Natural killer cell treated with Interleukin-12 subunit alpha and Interleukin-12 subunit beta and Interleukin-15 and Interleukin-18, amount 100 ng/mL, for 72 hours (primary cell): ENCODE measurements around the gene AP1S1. TPM values are rescaled to one million over a fixed set of nuclear protein-coding genes. Genes with fewer than 3 reads are reported as not detected.

Experiments used
- ATAC-seq, 2 donors: fragments of 150-1000 bp; cut with Tn5 transposase in 1 of 2; sonication (Bioruptor Pico), chemical (Tn5 transposase) in 1 of 2; 2 replicates each; pipeline ENCODE4 v1.10.0; 2021
- DNase-seq: peaks from one replicate; pipeline ENCODE4 v3.0.0; 2022; ENCODE audit warnings: low spot score
- H3K27ac Mint-ChIP-seq, 2 donors: 1 replicate in 1 of 2; 2 replicates in 1 of 2; pipeline ENCODE4 v1.8.0; 2022; ENCODE audit warnings: mixed read lengths in 2 of 2, mild to moderate bottlenecking in 1 of 2, moderate library complexity in 1 of 2
- H3K27me3 Mint-ChIP-seq, 2 donors: 1 replicate in 1 of 2; 2 replicates in 1 of 2; pipeline ENCODE4 v1.8.0; 2022; ENCODE audit warnings: mixed read lengths in 2 of 2
- H3K36me3 Mint-ChIP-seq: one replicate; pipeline ENCODE4 v1.8.0; 2022; ENCODE audit warnings: mixed read lengths
- H3K4me1 Mint-ChIP-seq, 2 donors: 1 replicate in 1 of 2; 2 replicates in 1 of 2; pipeline ENCODE4 v1.8.0; 2022; ENCODE audit warnings: low read depth in 2 of 2, mixed read lengths in 2 of 2, mild to moderate bottlenecking in 1 of 2
- H3K4me3 Mint-ChIP-seq: one replicate; pipeline ENCODE4 v1.8.0; 2022; ENCODE audit warnings: mixed read lengths
- H3K9me3 Mint-ChIP-seq: 2 replicates; pipeline ENCODE4 v1.8.0; 2022; ENCODE audit warnings: mixed read lengths
- total RNA-seq, 2 donors: library from RNA; stranded (reverse); gene quantifications; one replicate each; pipeline ENCODE4 v1.2.3, GENCODE V29; 2022

AP1S1 gene
- total RNA-seq, 2 donors from 2014 or later: 30.9 to 39.4 TPM

DNA sequence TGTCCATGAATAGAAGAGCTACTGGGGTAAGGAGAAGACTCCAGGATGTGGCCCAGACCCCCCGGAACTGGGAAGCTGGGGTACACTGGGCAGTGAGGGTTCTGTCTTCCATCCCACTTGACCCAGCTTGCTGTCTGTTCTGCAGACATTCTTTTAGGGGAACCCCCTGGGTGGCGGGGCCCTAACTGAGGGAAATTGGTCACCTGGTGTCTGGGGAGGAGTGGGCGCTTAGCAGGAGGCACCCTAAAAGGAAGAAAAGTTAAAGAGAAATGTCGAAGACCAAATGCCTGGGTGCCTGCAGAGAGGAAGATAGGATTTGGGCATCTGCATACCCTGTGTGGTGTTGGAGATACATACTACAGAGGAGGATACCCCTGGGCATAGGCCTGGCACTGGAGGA lies 1.0 kb downstream of the AP1S1 start:
- DNase-seq (no peak), ATAC-seq (no peak)
- Mint-ChIP-seq H3K4me1 (peaks cover 9 to 14% of the 10 kb centered on the region in 2 donors), H3K4me3 (peak overlapping the region; percentile 74), H3K36me3 (no peaks in the 10 kb centered on the region), H3K27ac (no peak overlapping the region), H3K9me3 (no peaks in the 10 kb centered on the region), H3K27me3 (peaks cover 0 to 4% of the 10 kb centered on the region in 2 donors)

- H3K4me1 Mint-ChIP-seq: peaks cover 9 to 14% of the 10 kb centered on the region in 2 donors
- H3K36me3 Mint-ChIP-seq: no peaks in the 10 kb centered on the region
- H3K27me3 Mint-ChIP-seq: peaks cover 0 to 5% of the 10 kb centered on the region in 2 donors
- H3K4me3 Mint-ChIP-seq: no peak overlapping the region
- DNase-seq (no peak), ATAC-seq (no peak)
- no peak overlapping the region for H3K27ac Mint-ChIP-seq
- no peaks in the 10 kb centered on the region for H3K9me3 Mint-ChIP-seq
These were observed 2.0 kb downstream of the AP1S1 start for GRCh38 chr7:101156277-101156676.

- H3K27me3 Mint-ChIP-seq: peaks cover 0 to 5% of the 10 kb centered on the region in 2 donors
- no peaks in the 10 kb centered on the region for H3K36me3 Mint-ChIP-seq
- no peak overlapping the region for H3K27ac Mint-ChIP-seq
- ATAC-seq (no peak), DNase-seq (no peak)
- H3K4me1 Mint-ChIP-seq: peaks cover 9 to 14% of the 10 kb centered on the region in 2 donors
- no peak overlapping the region for H3K4me3 Mint-ChIP-seq
- no peaks in the 10 kb centered on the region for H3K9me3 Mint-ChIP-seq
These were observed 2.8 kb downstream of the AP1S1 start for GRCh38 chr7:101156866-101157589.

DNA sequence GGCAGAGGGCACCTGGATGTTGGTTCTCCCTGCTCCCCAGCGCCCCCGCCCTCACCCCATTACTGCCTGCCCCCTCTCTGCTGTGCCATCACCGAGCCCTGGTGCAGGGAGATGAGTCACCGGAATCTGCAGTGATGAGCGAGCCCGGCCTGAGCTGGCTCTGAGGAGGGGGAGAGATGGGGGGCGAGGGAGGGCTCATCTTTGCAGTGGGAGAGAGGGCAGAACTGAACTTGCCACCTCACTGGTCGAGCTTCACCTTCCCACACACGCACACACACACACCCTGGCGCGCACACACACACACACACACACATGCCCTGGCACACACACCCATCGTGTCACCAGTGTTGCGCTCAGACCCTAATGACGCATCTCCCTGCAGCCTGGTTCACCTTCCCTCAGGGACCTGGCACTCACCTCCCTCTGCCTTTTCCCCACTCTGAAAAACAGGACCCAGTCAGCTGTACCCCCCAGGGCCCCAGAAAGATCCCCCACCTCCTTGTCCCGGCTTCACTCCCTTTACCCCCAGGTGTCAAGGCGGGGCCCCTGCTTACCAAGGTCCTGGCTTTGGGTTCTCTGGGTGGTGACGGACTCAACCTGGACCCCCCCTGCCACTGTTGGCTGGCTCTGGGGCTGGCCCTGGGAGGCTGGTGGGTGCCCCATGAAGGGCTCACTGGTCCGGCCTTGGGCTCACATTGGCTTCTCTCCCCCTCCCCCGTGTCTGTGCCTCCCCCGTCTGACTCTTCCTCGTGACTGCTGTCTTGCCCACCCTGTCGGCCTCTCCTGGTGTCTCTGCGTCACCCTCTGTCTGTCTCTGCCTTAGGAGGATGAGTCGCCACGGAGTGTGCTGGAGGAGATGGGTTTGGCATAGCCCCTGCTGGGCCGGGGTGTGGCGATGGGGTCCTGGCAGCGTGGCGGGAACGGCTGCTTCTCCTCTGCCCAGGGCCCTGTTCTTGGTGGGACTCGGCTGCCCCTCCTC lies 5.7 kb downstream of the AP1S1 start:
- H3K36me3 Mint-ChIP-seq: no peaks in the 10 kb centered on the region
- H3K9me3 Mint-ChIP-seq: no peaks in the 10 kb centered on the region

DNA sequence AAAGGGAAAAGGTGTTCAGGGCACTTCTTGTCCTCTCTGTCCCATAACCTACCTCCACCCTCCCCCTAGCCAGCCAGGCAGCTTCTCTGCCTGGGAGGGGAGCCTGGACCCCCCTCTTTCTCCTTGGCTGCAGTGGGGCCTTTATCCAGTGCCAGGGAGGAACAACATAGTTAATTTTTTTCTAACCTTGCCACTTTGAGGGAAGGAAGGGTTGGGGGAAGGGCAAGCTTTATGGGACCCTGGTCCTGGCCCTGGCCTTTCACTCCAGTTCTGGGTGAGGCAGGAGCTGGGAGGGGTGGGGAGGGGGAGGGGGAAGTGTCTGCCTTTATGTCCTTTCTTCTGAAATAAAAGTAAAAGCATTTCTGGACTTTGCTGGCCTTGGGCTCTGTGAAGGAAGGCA lies 6.6 kb downstream of the AP1S1 start:
- no peak for DNase-seq
- Mint-ChIP-seq H3K27ac (no peak overlapping the region), H3K4me1 (peaks cover 6 to 9% of the 10 kb centered on the region in 2 donors), H3K4me3 (no peak overlapping the region), H3K27me3 (peaks cover 7 to 9% of the 10 kb centered on the region in 2 donors), H3K36me3 (no peaks in the 10 kb centered on the region), H3K9me3 (no peaks in the 10 kb centered on the region)
- ATAC-seq: no peak

More for the DNA sequence above, 5.7 kb downstream of the AP1S1 start:
- Mint-ChIP-seq H3K27me3 (peaks cover 0 to 4% of the 10 kb centered on the region in 2 donors), H3K4me1 (peaks cover 4 to 7% of the 10 kb centered on the region in 2 donors), H3K4me3 (no peak overlapping the region), H3K27ac (no peak overlapping the region)
- ATAC-seq: no peak
- no peak for DNase-seq

DNA sequence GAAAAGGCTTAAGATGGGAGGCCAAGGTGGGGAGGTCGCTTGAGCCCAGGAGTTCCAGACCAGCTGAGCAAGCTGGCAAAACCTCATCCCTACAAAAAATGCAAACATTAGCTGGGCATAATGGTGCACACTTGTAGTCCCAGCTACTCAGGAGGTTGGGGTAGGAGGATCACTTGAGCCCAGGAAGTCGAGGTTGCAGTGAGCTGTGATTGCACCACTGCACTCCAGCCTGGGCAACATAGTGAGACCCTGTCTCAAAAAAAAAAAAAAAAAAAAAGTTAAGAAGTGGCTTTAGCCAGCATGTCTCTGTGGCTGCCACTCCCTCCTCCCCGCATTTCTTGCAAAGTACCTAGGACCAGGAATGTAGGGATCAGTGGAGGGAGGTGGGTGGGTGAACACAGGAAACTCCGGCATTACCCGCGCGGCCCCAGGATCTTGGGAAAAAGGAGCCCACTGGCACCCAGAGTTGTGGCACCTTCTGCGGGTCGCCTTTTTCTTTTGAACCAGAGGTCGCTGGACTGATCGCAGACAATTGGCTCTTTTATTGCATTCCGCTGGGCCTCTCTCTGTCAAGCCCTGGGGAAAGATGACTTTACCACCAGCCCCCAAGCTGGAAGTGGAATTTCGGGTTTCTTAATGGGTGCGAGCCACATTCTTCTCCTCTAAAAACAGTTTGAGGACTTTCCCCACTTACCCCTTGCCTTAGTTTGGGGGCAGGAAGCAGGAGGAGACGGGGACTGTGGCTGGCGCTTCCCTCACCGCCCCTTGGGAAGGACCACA lies 7.6 kb downstream of the AP1S1 start:
- Mint-ChIP-seq H3K27ac (no peak overlapping the region), H3K36me3 (no peaks in the 10 kb centered on the region), H3K4me3 (peak overlapping the region; percentile 64), H3K27me3 (peaks cover 14% of the 10 kb centered on the region in 2 donors), H3K9me3 (no peaks in the 10 kb centered on the region), H3K4me1 (peaks cover 10 to 14% of the 10 kb centered on the region in 2 donors)
- ATAC-seq: no peak
- DNase-seq: no peak

- Mint-ChIP-seq H3K27me3 (peaks cover 22% of the 10 kb centered on the region in 2 donors), H3K9me3 (no peaks in the 10 kb centered on the region), H3K4me3 (peak overlapping the region; percentile 64), H3K4me1 (peaks cover 14 to 20% of the 10 kb centered on the region in 2 donors), H3K36me3 (no peaks in the 10 kb centered on the region), H3K27ac (no peak overlapping the region)
- peak in 1 of 2 donors; percentile 25 for ATAC-seq
- DNase-seq: no peak
These were observed 8.4 kb downstream of the AP1S1 start for GRCh38 chr7:101162551-101163278.

GRCh38 chr7:101163279-101164070 lies 9.2 kb downstream of the AP1S1 start:
- Mint-ChIP-seq H3K4me1 (peaks cover 18 to 24% of the 10 kb centered on the region in 2 donors), H3K36me3 (no peaks in the 10 kb centered on the region), H3K9me3 (no peaks in the 10 kb centered on the region), H3K4me3 (peak overlapping the region; percentile 64), H3K27ac (no peak overlapping the region), H3K27me3 (peaks cover 27 to 30% of the 10 kb centered on the region in 2 donors)
- no peak for DNase-seq
- peak; percentile 36 to 40 for ATAC-seq

GRCh38 chr7:101164071-101164840 lies 10.0 kb downstream of the AP1S1 start:
- H3K27ac Mint-ChIP-seq: no peak overlapping the region
- no peak for DNase-seq
- H3K4me3 Mint-ChIP-seq: peak overlapping the region; percentile 36
- peaks cover 26 to 29% of the 10 kb centered on the region in 2 donors for H3K4me1 Mint-ChIP-seq
- H3K9me3 Mint-ChIP-seq: no peaks in the 10 kb centered on the region
- H3K27me3 Mint-ChIP-seq: peaks cover 32 to 38% of the 10 kb centered on the region in 2 donors
- H3K36me3 Mint-ChIP-seq: no peaks in the 10 kb centered on the region
- no peak for ATAC-seq

DNA sequence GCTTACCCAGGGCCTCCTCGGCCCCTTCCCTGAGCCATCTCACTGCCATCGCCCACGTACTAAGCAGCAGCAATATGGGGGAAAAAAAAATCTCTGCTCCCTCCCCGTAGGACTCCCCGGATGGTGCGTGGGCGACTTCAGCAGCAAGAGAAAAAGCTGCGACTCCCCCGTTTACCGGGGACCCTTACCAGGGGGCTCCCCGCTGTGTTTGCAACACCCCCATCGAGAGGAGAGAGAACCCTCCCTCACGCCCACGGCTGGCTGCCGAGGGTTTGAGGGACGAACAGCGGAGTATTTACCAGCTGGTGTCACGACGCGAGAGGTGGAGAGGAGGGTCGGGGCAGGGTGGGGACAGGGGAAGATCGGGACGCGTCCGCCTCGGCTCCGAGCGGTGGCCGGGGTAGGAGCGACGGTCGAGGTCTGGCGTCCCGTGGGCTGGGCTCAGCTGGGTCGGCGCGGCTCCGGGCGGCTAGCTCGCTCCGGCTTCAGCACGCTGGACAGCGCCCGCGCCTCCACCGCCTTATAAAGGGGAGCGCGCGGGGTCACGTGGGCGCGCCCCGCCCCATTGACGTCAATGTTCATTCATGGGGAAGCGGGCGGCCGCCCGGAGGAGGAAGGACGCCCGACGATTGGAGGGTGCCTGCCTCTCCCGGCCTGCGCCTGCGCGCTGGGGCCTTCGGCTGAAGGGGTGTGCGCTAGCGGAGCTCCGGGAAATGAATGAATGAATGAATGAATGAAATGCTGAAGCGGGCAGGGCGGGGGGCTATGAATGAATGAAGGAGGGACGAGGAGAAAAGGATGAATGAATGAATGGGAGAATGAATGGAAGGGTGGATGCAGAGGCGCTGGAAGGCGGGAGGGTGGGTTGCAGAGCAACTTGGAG lies 11.0 kb downstream of the AP1S1 start, which contains the start of gene VGF:
VGF (minus strand) TSS at position 495 of the 883 bp plus-strand sequence. CDS start 726 bp downstream, outside the sequence.
- peaks cover 39 to 48% of the 10 kb centered on the region in 2 donors for H3K27me3 Mint-ChIP-seq
- peaks cover 32 to 36% of the 10 kb centered on the region in 2 donors for H3K4me1 Mint-ChIP-seq
- H3K27ac Mint-ChIP-seq: peak within 1 kb of the TSS in 1 of 2 donors; percentile 74
- no peaks in the 10 kb centered on the region for H3K9me3 Mint-ChIP-seq
- peak within 1 kb of the TSS; percentile 76 for H3K4me3 Mint-ChIP-seq
- ATAC-seq (peak; percentile 89 to 95), DNase-seq (peak; percentile 95)
- H3K36me3 Mint-ChIP-seq: no peaks in the 10 kb centered on the region
